Activated CD4-positive, alpha-beta T cell treated with anti-CD3 and anti-CD28 coated beads for 36 hours (primary cell): ENCODE data around the gene MINDY2. TPM values are rescaled to one million over a fixed set of nuclear protein-coding genes. Genes with fewer than 3 reads are reported as not detected.
"Not testable (repeated sequence)": the region's sequence is repeated elsewhere in the genome, so short reads cannot be mapped to it uniquely, and the experiment has no call there.

Source experiments
- ATAC-seq: fragments of 200-7000 bp; cut with Tn5 transposase; one replicate; pipeline ENCODE4 v1.10.0; 2021; ENCODE audit warnings: mild to moderate bottlenecking, moderate library complexity
- CTCF ChIA-PET: fragments of 350-600 bp; sonication (Branson Sonifier 250); formaldehyde crosslinking; loops from one replicate; lab custom pipeline; 2021; ENCODE audit warnings: antibody characterized with exemption; lab: Charles Lee
- POLR2A ChIA-PET: fragments of 350-600 bp; sonication (Branson Sonifier 250); formaldehyde crosslinking; loops from one replicate; lab custom pipeline; 2021; ENCODE audit warnings: antibody characterized with exemption, inconsistent platforms; lab: Charles Lee
- DNase-seq: peaks from one replicate; pipeline ENCODE4 v3.0.0-alpha.2; 2020
- H3K27ac Mint-ChIP-seq: one replicate; pipeline ENCODE4 v1.8.0; 2021; ENCODE audit warnings: mixed read lengths
- H3K27me3 Mint-ChIP-seq: one replicate; pipeline ENCODE4 v1.8.0; 2021; ENCODE audit warnings: mixed read lengths
- H3K36me3 Mint-ChIP-seq: one replicate; pipeline ENCODE4 v1.8.0; 2021; ENCODE audit warnings: low read depth, mixed read lengths
- H3K4me1 Mint-ChIP-seq: one replicate; pipeline ENCODE4 v1.8.0; 2021; ENCODE audit warnings: mixed read lengths
- H3K4me3 Mint-ChIP-seq: one replicate; pipeline ENCODE4 v1.8.0; 2021; ENCODE audit warnings: mild to moderate bottlenecking, moderate library complexity, mixed read lengths
- H3K9me3 Mint-ChIP-seq: one replicate; pipeline ENCODE4 v1.8.0; 2021; ENCODE audit warnings: low read depth, mixed read lengths
- intact Hi-C, 2 experiments: fragments of 100-400 bp; cut with DNase I in 1 of 2; cut with micrococcal nuclease in 1 of 2; formaldehyde crosslinking; loops; one replicate each; pipeline versions ENCODE4 v1.14.2 to v1.15.1; 2022 to 2024; cut with DNase I, micrococcal nuclease
- total RNA-seq, 2 experiments: library from RNA; stranded (reverse); gene quantifications; one replicate each; pipeline ENCODE4 v1.2.3, GENCODE V29; 2021

The MINDY2 gene
- total RNA-seq, 2 experiments from 2014 or later, result 8.2 to 9.2 TPM

GRCh38 chr15:58755350-58755749, 15.8 kb upstream of the MINDY2 start:
- ChIA-PET CTCF (interaction anchor here (1.0 to 1.6 kb wide), 2 partner anchors 15 to 143 kb away, joined by 4 to 6 read pairs; no protein-coding TSS in a partner anchor), POLR2A (interaction anchor here (0.6 kb wide), 1 partner anchor 109 kb away, joined by 3 read pairs; no protein-coding TSS in a partner anchor)
- Mint-ChIP-seq H3K9me3 (no peaks in the 10 kb centered on the region), H3K4me3 (no peak overlapping the region), H3K36me3 (no peaks in the 10 kb centered on the region), H3K27ac (no peak overlapping the region), H3K27me3 (no peaks in the 10 kb centered on the region), H3K4me1 (peaks cover 5% of the 10 kb centered on the region)
- DNase-seq (no peak), ATAC-seq (no peak)
- intact Hi-C loops, result no loop called here

- no peaks in the 10 kb centered on the region for H3K4me1 Mint-ChIP-seq
- no peaks in the 10 kb centered on the region for H3K36me3 Mint-ChIP-seq
- ATAC-seq (no peak), DNase-seq (no peak)
- ChIA-PET POLR2A (interaction anchor here (0.6 kb wide), 1 partner anchor 110 kb away, joined by 3 read pairs; no protein-coding TSS in a partner anchor), CTCF (interaction anchor here (0.8 to 1.6 kb wide), 3 partner anchors 11 to 144 kb away, joined by 3 to 6 read pairs (median 4); no protein-coding TSS in a partner anchor)
- H3K27ac Mint-ChIP-seq, result no peak overlapping the region
- H3K9me3 Mint-ChIP-seq, result no peaks in the 10 kb centered on the region
- intact Hi-C loops, result no loop called here
- H3K4me3 Mint-ChIP-seq, result no peak overlapping the region
- no peaks in the 10 kb centered on the region for H3K27me3 Mint-ChIP-seq
Measured at GRCh38 chr15:58755956-58756355, 15.1 kb upstream of the MINDY2 start.

GRCh38 chr15:58758141-58758540, 13.0 kb upstream of the MINDY2 start:
- ATAC-seq, result peak; percentile 53
- intact Hi-C loops, result no loop called here

GRCh38 chr15:58760385-58761009, 10.6 kb upstream of the MINDY2 start:
- CTCF ChIA-PET, result interaction anchor here (1.8 kb wide), 1 partner anchor 10 kb away, joined by 8 read pairs; the partner anchor contains the start of gene MINDY2
- no peak overlapping the region for H3K27ac Mint-ChIP-seq
- no peaks in the 10 kb centered on the region for H3K27me3 Mint-ChIP-seq
- intact Hi-C loops, result loop anchor here (1.0 to 2.0 kb wide), 2 partner anchors 533 to 534 kb away; no protein-coding TSS in a partner anchor
- H3K36me3 Mint-ChIP-seq, result no peaks in the 10 kb centered on the region
- POLR2A ChIA-PET, result interaction anchor here (0.6 kb wide), 1 partner anchor 120 kb away, joined by 4 read pairs; no protein-coding TSS in a partner anchor
- H3K4me3 Mint-ChIP-seq, result no peak overlapping the region
- ATAC-seq (peak; percentile 16), DNase-seq (no peak)
- no peaks in the 10 kb centered on the region for H3K4me1 Mint-ChIP-seq
- peaks cover 4% of the 10 kb centered on the region for H3K9me3 Mint-ChIP-seq

More at GRCh38 chr15:58758141-58758540, 13.0 kb upstream of the MINDY2 start:
- no peak for DNase-seq
- ChIA-PET CTCF (no interaction called here), POLR2A (no interaction called here)
- H3K4me1 Mint-ChIP-seq, result no peaks in the 10 kb centered on the region
- no peaks in the 10 kb centered on the region for H3K9me3 Mint-ChIP-seq
- H3K27ac Mint-ChIP-seq, result no peak overlapping the region
- H3K4me3 Mint-ChIP-seq, result no peak overlapping the region
- H3K27me3 Mint-ChIP-seq, result no peaks in the 10 kb centered on the region
- no peaks in the 10 kb centered on the region for H3K36me3 Mint-ChIP-seq

- intact Hi-C loops, result loop anchor here (1.0 to 2.0 kb wide), 2 partner anchors 534 kb away; no protein-coding TSS in a partner anchor
- POLR2A ChIA-PET, result no interaction called here
- DNase-seq (peak; percentile 53), ATAC-seq (peak; percentile 42)
- Mint-ChIP-seq H3K9me3 (peaks cover 6% of the 10 kb centered on the region), H3K27ac (no peak overlapping the region), H3K36me3 (no peaks in the 10 kb centered on the region), H3K4me3 (no peak overlapping the region), H3K27me3 (no peaks in the 10 kb centered on the region), H3K4me1 (no peaks in the 10 kb centered on the region)
- CTCF ChIA-PET, result interaction anchor here (0.6 to 1.8 kb wide), 2 partner anchors 10 to 755 kb away, joined by 3 to 8 read pairs; partner anchors contain the start of gene MINDY2
Measured at GRCh38 chr15:58761010-58761388, 10.1 kb upstream of the MINDY2 start.

GRCh38 chr15:58762285-58762684, 8.8 kb upstream of the MINDY2 start:
- CTCF ChIA-PET, result no interaction called here
- Mint-ChIP-seq H3K9me3 (peaks cover 6% of the 10 kb centered on the region), H3K36me3 (no peaks in the 10 kb centered on the region), H3K27me3 (no peaks in the 10 kb centered on the region), H3K4me3 (no peak overlapping the region), H3K4me1 (no peaks in the 10 kb centered on the region), H3K27ac (no peak overlapping the region)
- intact Hi-C loops, result no loop called here
- POLR2A ChIA-PET, result no interaction called here
- DNase-seq (no peak), ATAC-seq (no peak)

GRCh38 chr15:58762731-58763130, 8.4 kb upstream of the MINDY2 start:
- H3K4me1 Mint-ChIP-seq, result no peaks in the 10 kb centered on the region
- H3K27ac Mint-ChIP-seq, result no peak overlapping the region
- H3K9me3 Mint-ChIP-seq, result peaks cover 6% of the 10 kb centered on the region
- no peak for DNase-seq
- intact Hi-C loops, result no loop called here
- H3K4me3 Mint-ChIP-seq, result no peak overlapping the region
- ChIA-PET POLR2A (no interaction called here), CTCF (no interaction called here)
- no peaks in the 10 kb centered on the region for H3K36me3 Mint-ChIP-seq
- no peak for ATAC-seq
- H3K27me3 Mint-ChIP-seq, result no peaks in the 10 kb centered on the region

GRCh38 chr15:58764468-58764867, 6.6 kb upstream of the MINDY2 start:
- Mint-ChIP-seq H3K9me3 (peaks cover 6% of the 10 kb centered on the region), H3K27ac (no peak overlapping the region), H3K4me3 (no peak overlapping the region), H3K27me3 (no peaks in the 10 kb centered on the region), H3K36me3 (no peaks in the 10 kb centered on the region), H3K4me1 (peaks cover 5% of the 10 kb centered on the region)
- DNase-seq, result no peak
- intact Hi-C loops, result no loop called here
- ChIA-PET POLR2A (no interaction called here), CTCF (no interaction called here)
- ATAC-seq, result no peak

GRCh38 chr15:58766290-58766689, 4.8 kb upstream of the MINDY2 start:
- H3K9me3 Mint-ChIP-seq, result peaks cover 6% of the 10 kb centered on the region
- ChIA-PET POLR2A (no interaction called here), CTCF (no interaction called here)
- intact Hi-C loops, result no loop called here
- H3K36me3 Mint-ChIP-seq, result no peaks in the 10 kb centered on the region
- ATAC-seq (no peak), DNase-seq (no peak)
- H3K4me1 Mint-ChIP-seq, result peaks cover 12% of the 10 kb centered on the region
- no peak overlapping the region for H3K27ac Mint-ChIP-seq
- no peaks in the 10 kb centered on the region for H3K27me3 Mint-ChIP-seq
- no peak overlapping the region for H3K4me3 Mint-ChIP-seq

- peak; percentile 25 for DNase-seq
- H3K27ac Mint-ChIP-seq, H3K4me3 Mint-ChIP-seq, ATAC-seq, H3K9me3 Mint-ChIP-seq, intact Hi-C loops, H3K36me3 Mint-ChIP-seq, H3K27me3 Mint-ChIP-seq: not testable (repeated sequence)
- POLR2A ChIA-PET, result interaction anchor here (0.8 kb wide), 1 partner anchor 19 kb away, joined by 3 read pairs; no protein-coding TSS in a partner anchor
- H3K4me1 Mint-ChIP-seq, result peaks cover 12% of the 10 kb centered on the region
- CTCF ChIA-PET, result interaction anchor here (1.1 kb wide), 1 partner anchor 18 kb away, joined by 3 read pairs; no protein-coding TSS in a partner anchor
Measured at GRCh38 chr15:58768601-58769004, 2.5 kb upstream of the MINDY2 start.

- H3K27ac Mint-ChIP-seq, result peak overlapping the region; percentile 88
- ATAC-seq, result peak; percentile 30
- no peaks in the 10 kb centered on the region for H3K36me3 Mint-ChIP-seq
- peaks cover 2% of the 10 kb centered on the region for H3K9me3 Mint-ChIP-seq
- H3K27me3 Mint-ChIP-seq, result no peaks in the 10 kb centered on the region
- no peak overlapping the region for H3K4me3 Mint-ChIP-seq
- DNase-seq, result no peak
- ChIA-PET CTCF (interaction anchor here (0.7 to 2.9 kb wide), 16 partner anchors 9 to 555 kb away, joined by 3 to 25 read pairs (median 4); partner anchors contain the start of gene ADAM10), POLR2A (interaction anchor here (0.7 to 1.7 kb wide), 5 partner anchors 21 to 525 kb away, joined by 4 to 42 read pairs (median 5); partner anchors contain the start of genes ADAM10 and SLTM)
- intact Hi-C loops, result loop anchor here in 1 of 2 experiments (2.0 to 5.0 kb wide), 3 partner anchors 216 to 1063 kb away; partner anchors contain the start of genes POLR2M and RNF111
- H3K4me1 Mint-ChIP-seq, result peaks cover 12% of the 10 kb centered on the region
Measured at GRCh38 chr15:58770519-58770856, 614 bp upstream of the MINDY2 start.
